Neural cell (in vitro differentiated cells): Measurements from ENCODE around the gene RASAL3.

Experiments used
- CTCF ChIP-seq: fragments of 450-650 bp; IDR thresholded peaks from 2 replicates; pipeline ENCODE4 v1.5.1; 2014; ENCODE audit warnings: antibody characterized with exemption, mild to moderate bottlenecking, moderate library complexity; ENCODE audit not compliant: poor library complexity, severe bottlenecking
- EZH2 ChIP-seq: fragments of 200-600, 300-800 bp; shearing (Covaris generic), sonication (generic); IDR thresholded peaks from 2 replicates; pipeline ENCODE4 v1.6.1; 2014; ENCODE audit warnings: antibody characterized with exemption, low read length, borderline replicate concordance, mild to moderate bottlenecking; ENCODE audit not compliant: insufficient read depth, poor library complexity, severe bottlenecking
- MXI1 ChIP-seq: fragments of 450-650 bp; conservative IDR thresholded peaks from 2 replicates; pipeline ENCODE4 v1.6.1; 2014; ENCODE audit warnings: antibody characterized with exemption, mild to moderate bottlenecking; ENCODE audit not compliant: poor library complexity, severe bottlenecking
- RAD21 ChIP-seq: fragments of 450-650 bp; conservative IDR thresholded peaks from 2 replicates; pipeline ENCODE4 v1.6.1; 2014; ENCODE audit warnings: antibody characterized with exemption, mild to moderate bottlenecking, moderate library complexity
- REST ChIP-seq: IDR thresholded peaks from 2 replicates; pipeline ENCODE4 v1.6.1; 2012; ENCODE audit warnings: borderline replicate concordance
- TAF1 ChIP-seq: IDR thresholded peaks from 2 replicates; pipeline ENCODE4 v1.6.1; 2012; ENCODE audit warnings: low read depth

GRCh38 chr19:15422296-15423075 is 41.9 kb downstream of the RASAL3 start:
- TF ChIP-seq CTCF (no peak), EZH2 (no peak), RAD21 (no peak), REST (no peak), TAF1 (no peak), MXI1 (no peak)
